SK-N-SH treated with all-trans-retinoic acid at 6 μM for 48 hours (cell line): ENCODE results near the gene NPIPB8.

Experiments
- ARNTL ChIP-seq: fragments of 450-650 bp; formaldehyde crosslinking; IDR thresholded peaks from 2 replicates; pipeline ENCODE4 v1.5.0; 2020; ENCODE audit warnings: low read depth, mild to moderate bottlenecking, moderate library complexity, borderline replicate concordance
- ISL1 ChIP-seq: fragments of 250-450 bp; sonication (Bioruptor Pico); IDR thresholded peaks from 2 replicates; pipeline ENCODE4 v2.1.2; 2022; ENCODE audit warnings: mild to moderate bottlenecking, moderate library complexity
- PPARA ChIP-seq: fragments of 250-450 bp; sonication (Bioruptor Pico); IDR thresholded peaks from 2 replicates; pipeline ENCODE4 v1.5.0; 2020; ENCODE audit warnings: mild to moderate bottlenecking, borderline replicate concordance
- RARB ChIP-seq: fragments of 250-450 bp; sonication (Bioruptor Pico); IDR thresholded peaks from 2 replicates; pipeline ENCODE4 v1.8.0; 2021; ENCODE audit warnings: mild to moderate bottlenecking, moderate library complexity
- TCF4 ChIP-seq: fragments of 250-450 bp; sonication (Bioruptor Pico); IDR thresholded peaks from 2 replicates; pipeline ENCODE4 v1.8.0; 2021; ENCODE audit warnings: mild to moderate bottlenecking, moderate library complexity, borderline replicate concordance
- ZFP3 ChIP-seq: fragments of 250-450 bp; sonication (Bioruptor Pico); IDR thresholded peaks from 2 replicates; pipeline ENCODE4 v1.5.0; 2020; ENCODE audit warnings: mild to moderate bottlenecking, moderate library complexity
- TF ChIP-seq, protein P1 (sequence below): fragments of 250-450 bp; sonication (Bioruptor Pico); IDR thresholded peaks from 2 replicates; pipeline ENCODE4 v1.8.0; 2021; ENCODE audit warnings: low read depth, mild to moderate bottlenecking, moderate library complexity, borderline replicate concordance
- TF ChIP-seq, protein P2 (sequence below): fragments of 250-450 bp; sonication (Bioruptor Pico); IDR thresholded peaks from 2 replicates; pipeline ENCODE4 v1.8.0; 2020; ENCODE audit warnings: mild to moderate bottlenecking, moderate library complexity, borderline replicate concordance

DNA sequence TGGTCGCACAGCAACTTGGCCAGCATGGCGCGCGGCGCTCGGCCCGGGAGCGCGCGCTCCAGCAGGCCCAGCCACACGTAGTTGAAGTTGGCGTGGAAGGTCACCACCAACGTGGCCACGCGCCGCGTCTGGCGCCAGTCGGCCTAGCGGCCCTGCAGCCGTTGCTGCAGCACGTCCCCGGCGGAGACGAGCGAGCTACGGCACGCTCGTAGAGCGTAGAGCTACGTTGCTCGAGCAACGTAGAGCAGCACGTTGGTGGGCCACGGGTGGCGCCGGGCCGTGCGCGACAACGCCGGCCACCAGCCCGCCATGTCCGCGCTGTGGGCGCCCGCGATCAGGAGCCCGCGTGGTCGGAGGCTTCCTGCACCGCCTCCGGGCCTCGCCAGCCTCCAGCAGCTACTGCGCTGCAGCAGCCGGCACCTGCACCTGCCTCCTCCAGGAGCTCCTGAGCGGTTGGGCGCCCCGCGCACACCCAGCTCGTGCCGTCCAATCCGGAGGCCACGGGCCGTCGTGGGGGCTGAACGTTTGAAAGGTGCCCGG, 14.6 kb upstream of the NPIPB8 start:
- TF ChIP-seq ISL1 (no peak), TCF4 (CRISPR knock-in tag) (no peak), ZFP3 (CRISPR knock-in tag) (no peak), RARB (CRISPR knock-in tag) (no peak), PPARA (CRISPR knock-in tag) (no peak), ARNTL (no peak)
- TF ChIP-seq, protein P1, sequence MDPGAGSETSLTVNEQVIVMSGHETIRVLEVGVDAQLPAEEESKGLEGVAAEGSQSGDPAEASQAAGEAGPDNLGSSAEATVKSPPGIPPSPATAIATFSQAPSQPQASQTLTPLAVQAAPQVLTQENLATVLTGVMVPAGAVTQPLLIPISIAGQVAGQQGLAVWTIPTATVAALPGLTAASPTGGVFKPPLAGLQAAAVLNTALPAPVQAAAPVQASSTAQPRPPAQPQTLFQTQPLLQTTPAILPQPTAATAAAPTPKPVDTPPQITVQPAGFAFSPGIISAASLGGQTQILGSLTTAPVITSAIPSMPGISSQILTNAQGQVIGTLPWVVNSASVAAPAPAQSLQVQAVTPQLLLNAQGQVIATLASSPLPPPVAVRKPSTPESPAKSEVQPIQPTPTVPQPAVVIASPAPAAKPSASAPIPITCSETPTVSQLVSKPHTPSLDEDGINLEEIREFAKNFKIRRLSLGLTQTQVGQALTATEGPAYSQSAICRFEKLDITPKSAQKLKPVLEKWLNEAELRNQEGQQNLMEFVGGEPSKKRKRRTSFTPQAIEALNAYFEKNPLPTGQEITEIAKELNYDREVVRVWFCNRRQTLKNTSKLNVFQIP (CRISPR knock-in tag): no peak
- TF ChIP-seq, protein P2, sequence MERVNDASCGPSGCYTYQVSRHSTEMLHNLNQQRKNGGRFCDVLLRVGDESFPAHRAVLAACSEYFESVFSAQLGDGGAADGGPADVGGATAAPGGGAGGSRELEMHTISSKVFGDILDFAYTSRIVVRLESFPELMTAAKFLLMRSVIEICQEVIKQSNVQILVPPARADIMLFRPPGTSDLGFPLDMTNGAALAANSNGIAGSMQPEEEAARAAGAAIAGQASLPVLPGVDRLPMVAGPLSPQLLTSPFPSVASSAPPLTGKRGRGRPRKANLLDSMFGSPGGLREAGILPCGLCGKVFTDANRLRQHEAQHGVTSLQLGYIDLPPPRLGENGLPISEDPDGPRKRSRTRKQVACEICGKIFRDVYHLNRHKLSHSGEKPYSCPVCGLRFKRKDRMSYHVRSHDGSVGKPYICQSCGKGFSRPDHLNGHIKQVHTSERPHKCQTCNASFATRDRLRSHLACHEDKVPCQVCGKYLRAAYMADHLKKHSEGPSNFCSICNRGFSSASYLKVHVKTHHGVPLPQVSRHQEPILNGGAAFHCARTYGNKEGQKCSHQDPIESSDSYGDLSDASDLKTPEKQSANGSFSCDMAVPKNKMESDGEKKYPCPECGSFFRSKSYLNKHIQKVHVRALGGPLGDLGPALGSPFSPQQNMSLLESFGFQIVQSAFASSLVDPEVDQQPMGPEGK (CRISPR knock-in tag): no peak
